Mucosa of stomach (tissue), 1 donor: ENCODE measurements around the gene GPR155.
"Not testable (repeated sequence)": the region's sequence is repeated elsewhere in the genome, so short reads cannot be mapped to it uniquely, and the experiment has no call there.

Experiments
- H3K27me3 ChIP-seq: one replicate; pipeline ENCODE4 v1.7.0; 2013; ENCODE audit warnings: mild to moderate bottlenecking, low read length; ENCODE audit not compliant: control insufficient read depth, insufficient read depth
- H3K36me3 ChIP-seq: one replicate; pipeline ENCODE4 v1.7.0; 2013; ENCODE audit warnings: low read length; ENCODE audit not compliant: control insufficient read depth, insufficient read depth
- H3K4me1 ChIP-seq: one replicate; pipeline ENCODE4 v1.7.0; 2013; ENCODE audit warnings: mild to moderate bottlenecking, low read length; ENCODE audit not compliant: control insufficient read depth, insufficient read depth
- H3K4me3 ChIP-seq: one replicate; pipeline ENCODE4 v1.7.0; 2013; ENCODE audit warnings: low read length
- H3K9ac ChIP-seq: one replicate; pipeline ENCODE4 v1.7.0; 2013; ENCODE audit warnings: mild to moderate bottlenecking, low read length, moderate library complexity
- H3K9me3 ChIP-seq: one replicate; pipeline ENCODE4 v1.7.0; 2013; ENCODE audit warnings: mild to moderate bottlenecking, low read length, moderate library complexity; ENCODE audit not compliant: control insufficient read depth
- donor health status: Pancreatic carcinoma.

The GPR155 gene

DNA sequence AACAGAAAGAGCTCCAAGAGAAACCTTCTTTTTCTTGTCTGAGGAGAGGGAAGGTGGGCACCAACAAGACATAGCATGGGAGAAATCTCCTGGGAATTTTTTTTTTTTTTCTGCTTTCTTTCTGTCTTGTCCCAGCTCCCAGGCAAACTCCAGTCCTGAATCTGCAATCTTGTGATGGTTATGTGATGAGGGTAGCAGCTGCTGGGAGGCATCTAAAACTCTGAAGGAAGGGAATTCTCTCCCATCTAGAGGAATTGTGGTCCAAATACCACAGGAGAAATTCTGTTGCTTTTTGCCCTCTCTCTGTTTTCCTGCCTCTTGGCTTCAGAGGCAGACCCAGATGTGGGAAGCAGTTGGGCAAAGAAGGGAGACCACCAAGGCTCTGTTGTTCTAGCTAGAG, 74.6 kb downstream of the GPR155 start:
- Histone ChIP-seq H3K27me3 (no peaks in the 10 kb centered on the region), H3K36me3 (no peaks in the 10 kb centered on the region), H3K9me3 (no peaks in the 10 kb centered on the region), H3K9ac (no peak overlapping the region), H3K4me3 (no peak overlapping the region), H3K4me1 (no peaks in the 10 kb centered on the region)

DNA sequence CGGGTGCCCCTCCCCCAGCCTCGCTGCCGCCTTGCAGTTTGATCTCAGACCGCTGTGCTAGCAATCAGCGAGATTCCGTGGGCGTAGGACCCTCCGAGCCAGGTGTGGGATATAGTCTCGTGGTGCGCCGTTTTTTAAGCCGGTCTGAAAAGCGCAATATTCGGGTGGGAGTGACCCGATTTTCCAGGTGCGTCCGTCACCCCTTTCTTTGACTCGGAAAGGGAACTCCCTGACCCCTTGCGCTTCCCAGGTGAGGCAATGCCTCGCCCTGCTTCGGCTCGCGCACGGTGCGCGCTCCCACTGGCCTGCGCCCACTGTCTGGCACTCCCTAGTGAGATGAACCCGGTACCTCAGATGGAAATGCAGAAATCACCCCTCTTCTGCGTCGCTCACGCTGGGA, 76.8 kb downstream of the GPR155 start:
- peak overlapping the region; percentile 5 for H3K9ac ChIP-seq
- H3K4me1 ChIP-seq, H3K4me3 ChIP-seq, H3K36me3 ChIP-seq, H3K9me3 ChIP-seq, H3K27me3 ChIP-seq: not testable (repeated sequence)

DNA sequence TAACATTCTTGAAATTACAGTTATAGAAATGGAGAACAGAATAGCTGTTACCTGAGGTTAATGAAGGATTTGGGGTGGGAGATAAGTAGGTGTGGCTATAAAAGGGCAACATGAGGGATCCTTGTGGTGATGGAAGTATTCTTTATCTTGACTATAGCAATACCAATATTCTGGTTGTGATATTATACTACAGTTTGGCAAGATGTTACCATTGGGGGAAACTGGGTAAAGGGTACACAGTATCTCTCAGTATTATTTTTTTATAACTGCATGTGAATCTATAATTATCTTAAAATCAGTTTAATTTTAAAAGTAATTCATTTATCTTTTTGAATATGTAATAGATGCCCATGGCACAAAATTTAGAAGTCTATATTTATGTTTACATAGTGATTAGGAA, 83.2 kb downstream of the GPR155 start:
- no peaks in the 10 kb centered on the region for H3K36me3 ChIP-seq
- H3K9me3 ChIP-seq: no peaks in the 10 kb centered on the region
- no peak overlapping the region for H3K9ac ChIP-seq
- no peaks in the 10 kb centered on the region for H3K4me1 ChIP-seq
- no peak overlapping the region for H3K4me3 ChIP-seq
- no peaks in the 10 kb centered on the region for H3K27me3 ChIP-seq

DNA sequence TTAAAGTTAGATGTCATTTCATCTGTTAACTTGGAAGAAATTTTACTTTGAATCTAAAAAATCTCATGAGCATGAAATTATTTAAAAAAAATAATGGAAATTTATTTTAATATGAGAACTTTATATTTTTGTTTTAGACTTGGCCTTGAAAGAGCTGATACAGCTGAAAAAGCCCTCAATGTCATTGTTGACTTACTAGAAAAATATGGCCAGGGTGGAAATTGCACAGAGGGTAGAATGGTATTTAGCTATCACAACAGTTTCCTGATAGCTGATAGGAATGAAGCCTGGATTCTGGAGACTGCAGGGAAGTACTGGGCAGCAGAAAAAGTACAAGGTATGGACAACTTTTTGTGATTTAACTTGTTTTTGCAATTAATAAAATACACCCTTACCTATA, 86.0 kb downstream of the GPR155 start:
- H3K9me3 ChIP-seq: no peaks in the 10 kb centered on the region
- no peak overlapping the region for H3K9ac ChIP-seq
- no peaks in the 10 kb centered on the region for H3K36me3 ChIP-seq
- no peaks in the 10 kb centered on the region for H3K27me3 ChIP-seq
- H3K4me1 ChIP-seq: no peaks in the 10 kb centered on the region
- no peak overlapping the region for H3K4me3 ChIP-seq

DNA sequence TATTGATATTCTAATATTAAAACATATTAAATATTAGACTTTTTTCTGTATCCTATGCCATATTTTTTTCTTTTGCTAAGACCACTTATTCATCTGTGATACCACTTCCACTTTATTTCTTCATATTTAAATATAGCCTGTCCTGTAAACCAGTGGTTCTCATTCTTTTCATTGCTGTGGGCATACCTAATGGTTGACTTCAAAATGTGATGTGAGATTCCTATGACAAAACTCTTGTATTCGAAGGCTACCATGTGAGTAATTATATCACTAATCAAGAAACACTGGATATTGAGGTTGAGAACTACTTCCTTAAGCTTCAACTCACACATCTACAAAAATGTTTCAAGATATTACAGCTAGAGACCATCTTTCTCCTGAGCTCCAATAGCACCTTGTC, 87.7 kb downstream of the GPR155 start:
- H3K36me3 ChIP-seq: no peaks in the 10 kb centered on the region
- H3K9me3 ChIP-seq: no peaks in the 10 kb centered on the region
- H3K4me3 ChIP-seq: no peak overlapping the region
- peaks cover 3% of the 10 kb centered on the region for H3K4me1 ChIP-seq
- H3K9ac ChIP-seq: no peak overlapping the region
- no peaks in the 10 kb centered on the region for H3K27me3 ChIP-seq

DNA sequence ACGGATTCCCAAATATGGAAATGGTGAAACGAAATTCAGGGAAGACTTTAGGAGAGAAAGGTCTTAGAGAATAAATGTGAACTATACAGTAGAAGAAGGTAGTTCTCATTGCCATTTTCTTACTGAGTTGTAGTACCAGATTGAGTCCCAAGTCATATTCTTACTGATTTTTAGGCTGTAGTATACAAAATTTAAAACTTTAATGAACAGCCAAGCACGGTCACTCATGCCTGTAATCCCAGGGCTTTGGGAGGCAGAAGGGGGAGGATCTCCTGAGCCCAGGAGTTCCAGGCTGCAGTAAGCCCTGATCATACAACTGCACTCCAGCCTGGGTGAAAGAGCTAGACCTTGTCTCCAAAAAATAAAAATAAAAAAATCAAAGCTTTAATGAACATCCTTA, 89.1 kb downstream of the GPR155 start:
- Histone ChIP-seq H3K36me3 (no peaks in the 10 kb centered on the region), H3K9ac (no peak overlapping the region), H3K27me3 (no peaks in the 10 kb centered on the region), H3K4me1 (peaks cover 7% of the 10 kb centered on the region), H3K4me3 (no peak overlapping the region), H3K9me3 (no peaks in the 10 kb centered on the region)

DNA sequence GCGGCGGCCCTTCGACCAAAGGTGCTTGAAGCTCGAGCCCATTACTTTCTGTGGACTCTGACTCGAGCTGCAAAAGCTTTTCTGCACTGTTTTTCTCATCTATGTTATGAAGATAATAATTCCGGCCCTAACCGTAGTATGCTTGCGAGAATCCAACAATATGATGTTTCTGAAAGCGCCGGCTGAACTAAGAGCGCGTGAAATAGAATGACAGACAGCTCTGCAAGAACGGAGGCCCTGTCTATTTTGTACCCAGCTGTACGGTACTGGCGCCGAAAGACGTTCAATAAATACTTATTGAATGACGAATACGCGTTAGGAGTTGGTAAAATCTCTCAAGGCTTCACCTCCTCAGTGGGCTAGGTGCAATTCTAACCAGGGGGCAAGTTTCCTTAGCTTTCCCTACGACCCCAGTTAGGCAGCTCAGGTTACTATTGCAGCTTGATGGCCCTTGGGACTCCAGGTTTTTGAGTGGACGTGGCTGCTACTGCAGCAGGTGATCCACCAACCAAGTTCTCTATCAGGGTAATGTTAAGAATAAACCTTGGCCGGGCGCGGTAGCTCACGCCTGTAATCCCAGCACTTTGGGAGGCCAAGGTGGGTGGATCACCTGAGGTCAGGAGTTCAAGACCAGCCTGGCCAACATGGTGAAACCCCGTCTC, 90.7 kb downstream of the GPR155 start:
- Histone ChIP-seq H3K9me3 (no peaks in the 10 kb centered on the region), H3K36me3 (no peaks in the 10 kb centered on the region), H3K4me3 (peak overlapping the region; percentile 96), H3K9ac (peak overlapping the region; percentile 91), H3K27me3 (no peaks in the 10 kb centered on the region), H3K4me1 (peaks cover 7% of the 10 kb centered on the region)

DNA sequence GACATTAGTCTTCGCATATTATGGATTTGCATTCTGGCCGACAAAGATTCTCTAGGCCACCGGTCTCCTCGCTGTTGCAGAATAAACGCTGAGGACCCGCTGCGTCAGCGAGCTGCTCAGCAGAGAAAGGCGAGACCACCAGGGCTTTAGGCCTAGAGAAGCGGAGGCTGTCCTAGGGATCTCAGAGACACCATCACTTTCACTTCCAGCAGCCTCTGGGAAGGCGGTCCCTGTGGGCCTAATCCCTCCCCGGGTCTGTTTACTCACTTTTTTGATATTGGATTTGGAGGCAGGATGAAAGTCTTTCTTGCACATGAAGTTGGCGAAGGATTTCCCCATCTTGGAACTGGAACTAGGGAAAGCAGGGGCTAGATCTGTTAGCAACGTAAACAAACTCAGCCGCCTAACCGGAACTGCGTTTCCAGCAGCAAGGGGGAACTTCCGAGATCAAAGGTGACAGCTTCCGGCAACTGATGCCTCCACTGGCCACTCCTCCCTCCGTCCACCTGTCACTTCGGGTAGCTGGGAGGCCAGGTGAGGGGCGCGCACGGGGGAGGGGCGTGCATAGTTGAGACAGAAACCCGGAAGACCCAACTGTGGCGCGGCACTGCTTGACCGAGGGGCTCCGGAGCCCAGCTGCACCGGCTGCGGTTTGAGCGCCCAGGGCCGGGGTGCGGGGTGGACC, 91.4 kb downstream of the GPR155 start, which contains the start of gene SCRN3:
Gene SCRN3, plus strand, starts transcription at position 447 of the 685 bp plus-strand sequence. CDS start 2,554 bp downstream, outside the sequence.
- H3K4me1 ChIP-seq: peaks cover 7% of the 10 kb centered on the region
- no peaks in the 10 kb centered on the region for H3K27me3 ChIP-seq
- H3K4me3 ChIP-seq: peak within 1 kb of the TSS; percentile 96
- peak within 1 kb of the TSS; percentile 91 for H3K9ac ChIP-seq
- H3K9me3 ChIP-seq: no peaks in the 10 kb centered on the region
- H3K36me3 ChIP-seq: no peaks in the 10 kb centered on the region

DNA sequence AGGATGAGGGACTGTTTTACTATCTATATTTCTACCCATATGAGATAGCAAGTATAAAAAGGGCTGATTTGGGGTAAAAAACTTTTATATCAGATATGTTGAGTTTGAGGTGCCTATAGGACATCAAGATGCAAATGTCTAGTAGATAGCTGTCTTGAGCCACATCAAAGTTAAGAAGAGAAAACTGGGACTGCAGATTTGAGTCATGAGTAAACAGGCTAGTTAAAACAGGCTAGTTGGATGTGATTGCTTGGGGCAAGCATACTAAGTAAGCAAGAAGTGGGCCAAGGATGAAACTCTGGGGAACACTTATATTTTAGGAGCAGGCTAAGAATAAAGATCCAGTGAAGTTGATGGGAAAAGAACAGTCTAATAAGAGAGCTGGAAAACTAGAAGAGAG, 94.1 kb downstream of the GPR155 start:
- H3K9me3 ChIP-seq: no peaks in the 10 kb centered on the region
- H3K4me1 ChIP-seq: peaks cover 7% of the 10 kb centered on the region
- no peak overlapping the region for H3K4me3 ChIP-seq

DNA sequence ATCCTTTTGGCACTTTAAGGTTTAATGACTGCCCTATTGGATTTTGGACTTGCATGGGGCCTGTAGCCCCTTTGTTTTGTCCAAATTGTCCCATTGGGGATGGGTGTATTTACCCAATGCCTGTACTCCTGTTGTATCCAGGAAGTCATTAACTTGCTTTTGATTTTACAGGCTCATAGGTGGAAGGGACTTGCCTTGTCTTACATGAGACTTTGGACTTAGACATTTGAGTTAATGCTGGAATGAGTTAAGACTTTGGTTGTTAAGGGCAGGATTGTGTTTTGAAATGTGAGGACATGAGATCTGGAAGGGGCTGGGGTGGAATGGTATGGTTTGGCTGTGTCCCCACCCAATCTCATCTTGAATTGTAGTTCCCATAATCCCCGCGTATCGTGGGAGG, 96.5 kb downstream of the GPR155 start:
- not testable (repeated sequence) for H3K4me3 ChIP-seq, H3K9me3 ChIP-seq, H3K27me3 ChIP-seq, H3K9ac ChIP-seq, H3K36me3 ChIP-seq, H3K4me1 ChIP-seq

More for the DNA sequence above, 94.1 kb downstream of the GPR155 start:
- Histone ChIP-seq H3K36me3 (no peaks in the 10 kb centered on the region), H3K9ac (no peak overlapping the region), H3K27me3 (no peaks in the 10 kb centered on the region)

DNA sequence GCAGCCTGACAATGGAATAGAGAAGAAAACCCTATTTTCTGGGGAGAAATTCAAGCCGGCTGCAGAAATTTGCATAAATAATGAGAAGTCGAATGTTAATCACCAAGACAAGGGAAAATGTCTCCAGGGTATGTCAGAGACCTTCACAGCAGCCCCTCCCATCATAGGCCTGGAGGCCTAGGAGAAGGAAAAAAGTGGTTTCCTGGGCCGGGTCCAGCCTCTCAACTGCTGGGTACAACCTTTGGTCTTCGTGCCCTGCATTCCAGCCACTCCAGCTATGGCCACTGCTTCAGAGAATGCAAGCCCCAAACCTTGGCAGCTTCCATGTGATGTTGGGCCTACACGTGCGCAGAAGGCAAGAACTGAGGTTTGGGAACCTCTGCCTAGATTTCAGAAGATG, 97.3 kb downstream of the GPR155 start:
- no peaks in the 10 kb centered on the region for H3K9me3 ChIP-seq
- H3K36me3 ChIP-seq: no peaks in the 10 kb centered on the region
- H3K9ac ChIP-seq: no peak overlapping the region
- H3K4me1 ChIP-seq: peaks cover 7% of the 10 kb centered on the region
- H3K27me3 ChIP-seq: no peaks in the 10 kb centered on the region
- no peak overlapping the region for H3K4me3 ChIP-seq

DNA sequence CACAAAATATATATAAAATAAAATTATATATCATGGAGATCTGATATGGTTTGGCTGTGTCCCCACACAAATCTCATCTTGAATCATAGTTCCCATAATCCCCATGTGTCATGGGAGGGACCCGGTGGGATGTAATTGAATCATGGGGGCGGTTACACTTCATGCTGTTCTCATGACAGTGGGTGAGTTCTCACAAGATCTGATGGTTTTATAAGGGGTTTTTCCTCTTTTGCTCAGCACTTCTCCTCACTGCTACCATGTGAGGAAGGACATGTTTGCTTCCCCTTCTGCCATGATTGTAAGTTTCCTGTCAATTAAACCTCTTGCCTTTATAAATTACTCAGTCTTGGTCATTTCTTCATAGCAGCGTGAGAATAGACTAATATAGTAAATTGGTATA, 98.1 kb downstream of the GPR155 start:
- not testable (repeated sequence) for H3K36me3 ChIP-seq, H3K4me1 ChIP-seq, H3K9me3 ChIP-seq, H3K9ac ChIP-seq, H3K27me3 ChIP-seq, H3K4me3 ChIP-seq
